Measurements from ENCODE around the gene MYO5A.
"Not testable (repeated sequence)": the region's sequence is repeated elsewhere in the genome, so short reads cannot be mapped to it uniquely, and the experiment has no call there.

MYO5A gene

DNA sequence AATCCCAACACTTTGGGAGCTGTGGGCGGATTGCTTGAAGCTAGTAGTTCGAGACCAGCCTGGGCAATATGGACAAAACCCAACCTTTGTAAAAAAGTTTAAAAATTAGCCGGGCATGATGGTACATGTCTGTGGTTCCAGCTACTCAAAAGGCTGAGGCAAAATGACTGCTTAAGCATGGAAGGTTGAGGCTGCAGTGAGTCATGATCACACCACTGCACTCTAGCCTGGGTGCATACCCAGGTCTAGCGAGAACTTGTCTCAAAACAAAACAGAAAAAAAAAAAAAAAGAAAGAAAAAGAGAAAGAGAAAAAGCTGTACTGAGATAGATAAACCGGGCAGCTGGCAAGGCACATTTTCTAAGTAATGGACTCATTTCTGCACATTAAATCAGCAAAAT is 29.5 kb upstream of the MYO5A start:
- no peaks in the 10 kb centered on the region for H3K27me3 Mint-ChIP-seq (ENCODE audit: low read depth)
- no peaks in the 10 kb centered on the region for H3K9me3 Mint-ChIP-seq
- no peak overlapping the region for H3K4me3 Mint-ChIP-seq
- peaks cover 44% of the 10 kb centered on the region for H3K36me3 Mint-ChIP-seq (ENCODE audit: low read depth)
- no peak overlapping the region for H3K27ac Mint-ChIP-seq
- H3K4me1 Mint-ChIP-seq: peaks cover 12% of the 10 kb centered on the region
- TF ChIP-seq, protein P1, sequence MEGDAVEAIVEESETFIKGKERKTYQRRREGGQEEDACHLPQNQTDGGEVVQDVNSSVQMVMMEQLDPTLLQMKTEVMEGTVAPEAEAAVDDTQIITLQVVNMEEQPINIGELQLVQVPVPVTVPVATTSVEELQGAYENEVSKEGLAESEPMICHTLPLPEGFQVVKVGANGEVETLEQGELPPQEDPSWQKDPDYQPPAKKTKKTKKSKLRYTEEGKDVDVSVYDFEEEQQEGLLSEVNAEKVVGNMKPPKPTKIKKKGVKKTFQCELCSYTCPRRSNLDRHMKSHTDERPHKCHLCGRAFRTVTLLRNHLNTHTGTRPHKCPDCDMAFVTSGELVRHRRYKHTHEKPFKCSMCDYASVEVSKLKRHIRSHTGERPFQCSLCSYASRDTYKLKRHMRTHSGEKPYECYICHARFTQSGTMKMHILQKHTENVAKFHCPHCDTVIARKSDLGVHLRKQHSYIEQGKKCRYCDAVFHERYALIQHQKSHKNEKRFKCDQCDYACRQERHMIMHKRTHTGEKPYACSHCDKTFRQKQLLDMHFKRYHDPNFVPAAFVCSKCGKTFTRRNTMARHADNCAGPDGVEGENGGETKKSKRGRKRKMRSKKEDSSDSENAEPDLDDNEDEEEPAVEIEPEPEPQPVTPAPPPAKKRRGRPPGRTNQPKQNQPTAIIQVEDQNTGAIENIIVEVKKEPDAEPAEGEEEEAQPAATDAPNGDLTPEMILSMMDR (IDR thresholded peaks at IDR 0.05; ENCODE audit: unreplicated experiment in 3 of 3): no peak

DNA sequence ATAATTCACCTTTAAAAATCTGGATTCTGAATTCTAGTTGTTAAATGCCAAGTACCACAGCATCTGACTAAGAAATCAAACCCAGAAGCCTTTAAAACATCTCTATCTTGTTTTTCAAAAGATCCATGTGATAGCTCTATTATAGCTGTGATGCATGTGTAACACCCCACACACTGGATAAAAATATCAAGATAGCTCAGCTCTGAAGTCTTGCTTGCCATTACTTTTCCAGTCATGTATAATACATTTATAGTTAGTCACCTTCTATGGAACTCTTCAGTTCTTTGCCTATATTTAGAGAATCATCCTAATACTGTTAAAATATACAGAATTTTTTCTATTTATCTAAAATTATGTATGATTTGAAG is 28.6 kb upstream of the MYO5A start:
- H3K27ac Mint-ChIP-seq: no peak overlapping the region
- peaks cover 12% of the 10 kb centered on the region for H3K4me1 Mint-ChIP-seq
- no peaks in the 10 kb centered on the region for H3K9me3 Mint-ChIP-seq

DNA sequence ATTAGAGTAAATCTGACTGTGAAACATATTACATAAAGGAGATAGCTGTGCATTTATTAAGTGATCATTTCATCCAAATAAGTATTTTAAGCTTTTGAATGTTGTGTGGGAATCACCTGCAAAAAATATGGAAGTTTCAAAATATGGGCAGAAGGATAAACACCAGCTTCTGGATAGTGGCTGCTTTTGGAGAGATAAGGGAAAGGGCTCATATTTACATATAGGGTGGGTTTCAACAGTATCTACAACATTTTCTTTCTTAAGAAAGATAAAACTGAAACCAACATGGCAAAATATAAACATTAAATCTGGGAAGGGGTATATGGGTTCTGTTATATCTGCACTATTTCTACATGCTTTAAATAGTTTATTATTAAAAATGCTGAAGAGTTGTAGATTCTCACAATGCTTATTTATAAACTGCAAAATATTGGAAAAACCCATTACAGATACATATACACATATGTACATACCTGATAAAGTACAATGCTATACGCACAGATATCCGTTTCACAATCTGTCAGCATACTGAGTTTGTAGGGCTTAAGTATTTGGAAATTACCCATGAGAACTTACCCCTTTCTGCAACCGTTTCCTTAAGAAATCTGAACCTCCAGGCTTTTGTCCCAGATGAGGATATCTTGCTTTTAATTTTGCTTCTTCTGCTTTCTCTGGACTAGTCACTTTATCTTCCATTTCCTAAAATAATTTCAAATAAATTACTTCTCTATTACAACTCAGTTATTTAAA is 28.0 kb upstream of the MYO5A start:
- Mint-ChIP-seq H3K4me1 (peaks cover 12% of the 10 kb centered on the region), H3K27ac (no peak overlapping the region), H3K36me3 (ENCODE audit: low read depth) (peaks cover 44% of the 10 kb centered on the region), H3K4me3 (no peak overlapping the region), H3K27me3 (ENCODE audit: low read depth) (no peaks in the 10 kb centered on the region), H3K9me3 (no peaks in the 10 kb centered on the region)
- TF ChIP-seq, protein P1 (IDR thresholded peaks at IDR 0.05; ENCODE audit: unreplicated experiment in 3 of 3): no peak

More for the DNA sequence above, 28.6 kb upstream of the MYO5A start:
- no peak overlapping the region for H3K4me3 Mint-ChIP-seq
- H3K36me3 Mint-ChIP-seq (ENCODE audit: low read depth): peaks cover 40% of the 10 kb centered on the region
- TF ChIP-seq, protein P1 (IDR thresholded peaks at IDR 0.05; ENCODE audit: unreplicated experiment in 3 of 3): no peak
- no peaks in the 10 kb centered on the region for H3K27me3 Mint-ChIP-seq (ENCODE audit: low read depth)

DNA sequence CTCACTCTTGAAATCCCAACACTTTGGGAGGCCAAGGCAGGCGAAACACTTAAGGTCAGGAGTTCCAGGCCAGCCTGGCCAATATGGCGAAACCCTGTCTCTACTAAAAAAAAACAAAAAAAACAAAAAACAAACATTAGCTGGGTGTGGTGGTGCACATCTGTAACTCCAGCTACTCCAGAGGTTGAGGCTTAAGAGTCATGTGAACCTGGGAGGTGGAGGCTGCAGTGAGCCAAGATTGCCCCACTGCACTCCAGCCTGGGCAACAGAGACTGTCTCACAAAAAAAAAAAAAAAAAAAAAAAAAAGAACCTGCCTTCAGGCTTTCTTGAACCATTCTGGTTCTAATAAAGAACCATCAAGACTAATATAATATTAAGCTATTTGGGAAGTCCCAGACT is 23.6 kb upstream of the MYO5A start:
- no peaks in the 10 kb centered on the region for H3K4me1 Mint-ChIP-seq
- no peak overlapping the region for H3K4me3 Mint-ChIP-seq
- H3K36me3 Mint-ChIP-seq (ENCODE audit: low read depth): peaks cover 63% of the 10 kb centered on the region
- no peaks in the 10 kb centered on the region for H3K9me3 Mint-ChIP-seq
- no peak overlapping the region for H3K27ac Mint-ChIP-seq
- TF ChIP-seq, protein P1 (IDR thresholded peaks at IDR 0.05; ENCODE audit: unreplicated experiment in 3 of 3): no peak
- H3K27me3 Mint-ChIP-seq (ENCODE audit: low read depth): no peaks in the 10 kb centered on the region

DNA sequence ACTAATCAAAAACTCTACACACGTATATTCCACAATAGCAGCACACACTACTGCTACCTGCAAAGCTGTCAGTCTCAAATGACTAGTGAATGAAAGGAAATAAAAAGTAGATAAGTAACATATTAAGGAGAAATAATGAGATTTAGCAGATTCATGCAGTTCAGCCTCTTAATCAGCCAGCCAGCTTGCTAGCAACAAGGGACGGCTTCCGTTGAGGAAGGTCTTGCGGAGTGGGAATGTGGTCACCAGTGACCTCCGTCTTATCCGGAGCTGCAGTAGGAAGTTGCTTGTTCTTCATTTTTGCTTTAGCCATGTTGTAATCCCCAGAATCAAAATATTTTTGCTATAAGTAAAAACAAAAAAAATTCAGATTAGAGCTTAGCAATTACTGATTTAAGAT is 23.1 kb upstream of the MYO5A start:
- Mint-ChIP-seq H3K4me1 (no peaks in the 10 kb centered on the region), H3K27ac (peak overlapping the region in 2 of 3 experiments; percentile 31 to 49), H3K9me3 (no peaks in the 10 kb centered on the region), H3K36me3 (ENCODE audit: low read depth) (peaks cover 66% of the 10 kb centered on the region), H3K4me3 (no peak overlapping the region), H3K27me3 (ENCODE audit: low read depth) (no peaks in the 10 kb centered on the region)
- TF ChIP-seq, protein P1 (IDR thresholded peaks at IDR 0.05; ENCODE audit: unreplicated experiment in 3 of 3): no peak

DNA sequence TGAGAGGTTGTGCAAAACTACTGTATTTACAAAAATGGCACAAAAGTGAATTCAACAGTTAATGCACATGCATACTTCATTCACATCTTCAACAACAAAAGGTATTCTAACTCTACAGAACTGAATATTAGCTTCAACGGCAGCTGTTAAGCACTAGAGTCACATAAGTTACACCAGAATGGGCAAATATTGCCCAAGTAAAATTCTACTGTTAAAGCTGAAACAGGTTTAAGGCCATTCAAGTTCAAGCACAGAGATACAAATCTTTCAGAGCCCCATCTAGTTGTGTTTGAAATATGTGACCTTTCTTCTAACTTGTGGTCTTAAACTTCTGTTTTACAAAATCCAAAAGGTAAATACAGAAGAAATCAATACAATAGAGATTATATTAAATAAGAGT is 22.5 kb upstream of the MYO5A start:
- H3K4me3 Mint-ChIP-seq; H3K27me3 Mint-ChIP-seq (ENCODE audit: low read depth); H3K27ac Mint-ChIP-seq; H3K9me3 Mint-ChIP-seq; H3K4me1 Mint-ChIP-seq: not testable (repeated sequence)
- H3K36me3 Mint-ChIP-seq (ENCODE audit: low read depth): peaks cover 68% of the 10 kb centered on the region

All from nephron (organoid).